ENCODE data around the gene GASK1A. TPM values are rescaled to one million over a fixed set of nuclear protein-coding genes. Genes with fewer than 3 reads are reported as not detected.
A peak's percentile ranks its signal among the peaks of the same experiment; 100 is the strongest.

The GASK1A gene
- total RNA-seq, 1 donor from 2014 or later: 5.9 TPM

DNA sequence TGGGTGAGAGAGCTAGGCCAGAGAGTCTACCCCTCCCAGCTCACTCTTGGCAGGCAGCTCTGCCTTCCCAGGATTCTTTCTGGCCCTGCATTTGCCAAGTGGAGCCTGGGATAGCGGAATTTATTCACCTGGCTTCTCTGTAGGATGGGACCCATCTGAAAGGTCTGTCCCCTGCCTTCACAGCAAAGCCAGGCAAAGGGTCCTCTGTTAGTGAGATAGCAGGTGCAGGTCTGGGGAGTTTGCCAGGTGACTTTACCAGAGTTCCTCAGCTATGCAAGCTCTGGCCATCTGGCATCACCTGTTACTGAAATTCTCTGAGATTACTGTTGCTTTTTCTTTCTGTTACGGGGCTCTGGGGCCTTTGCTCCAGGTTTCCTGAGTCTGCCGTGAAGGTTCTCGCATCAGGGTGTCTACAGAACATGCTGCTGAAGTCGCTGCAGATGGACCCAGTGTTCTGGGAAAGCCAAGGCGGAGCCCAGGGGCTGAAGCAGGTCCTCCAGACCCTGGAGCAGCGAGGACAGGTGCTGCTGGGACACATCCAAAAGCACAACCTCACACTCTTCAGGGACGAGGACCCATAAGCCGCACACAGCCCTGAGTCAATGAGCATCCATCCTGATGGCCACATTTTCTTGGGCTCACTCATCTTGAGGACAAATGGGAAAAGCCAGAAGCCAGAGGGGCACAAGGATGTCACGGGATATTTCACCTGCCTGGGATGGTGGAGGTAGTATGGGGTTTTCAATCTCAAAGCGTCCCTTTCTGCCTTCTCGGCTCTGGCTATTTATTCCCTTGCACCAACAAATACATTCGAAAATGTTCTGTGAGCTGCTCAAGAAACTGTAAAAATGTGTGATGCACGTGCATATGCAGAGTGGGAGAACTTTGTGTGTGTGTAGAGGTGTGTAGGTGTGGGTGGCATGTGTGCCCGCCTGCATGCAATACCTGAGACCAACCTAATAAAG, 77.0 kb downstream of the GASK1A start:
- H3K4me1 ChIP-seq: no peaks in the 10 kb centered on the region
- TF ChIP-seq, protein P1, sequence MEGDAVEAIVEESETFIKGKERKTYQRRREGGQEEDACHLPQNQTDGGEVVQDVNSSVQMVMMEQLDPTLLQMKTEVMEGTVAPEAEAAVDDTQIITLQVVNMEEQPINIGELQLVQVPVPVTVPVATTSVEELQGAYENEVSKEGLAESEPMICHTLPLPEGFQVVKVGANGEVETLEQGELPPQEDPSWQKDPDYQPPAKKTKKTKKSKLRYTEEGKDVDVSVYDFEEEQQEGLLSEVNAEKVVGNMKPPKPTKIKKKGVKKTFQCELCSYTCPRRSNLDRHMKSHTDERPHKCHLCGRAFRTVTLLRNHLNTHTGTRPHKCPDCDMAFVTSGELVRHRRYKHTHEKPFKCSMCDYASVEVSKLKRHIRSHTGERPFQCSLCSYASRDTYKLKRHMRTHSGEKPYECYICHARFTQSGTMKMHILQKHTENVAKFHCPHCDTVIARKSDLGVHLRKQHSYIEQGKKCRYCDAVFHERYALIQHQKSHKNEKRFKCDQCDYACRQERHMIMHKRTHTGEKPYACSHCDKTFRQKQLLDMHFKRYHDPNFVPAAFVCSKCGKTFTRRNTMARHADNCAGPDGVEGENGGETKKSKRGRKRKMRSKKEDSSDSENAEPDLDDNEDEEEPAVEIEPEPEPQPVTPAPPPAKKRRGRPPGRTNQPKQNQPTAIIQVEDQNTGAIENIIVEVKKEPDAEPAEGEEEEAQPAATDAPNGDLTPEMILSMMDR (IDR thresholded peaks at IDR 0.05): no peak
- H3K4me3 ChIP-seq: no peak overlapping the region
- H3K27me3 ChIP-seq (ENCODE audit: low read depth): no peaks in the 10 kb centered on the region
- H3K36me3 ChIP-seq: no peaks in the 10 kb centered on the region
- intact Hi-C loops (cut with DNase I): no loop called here
- no peak for DNase-seq
- ATAC-seq: no peak
- no peak overlapping the region for H3K27ac ChIP-seq
- H3K9me3 ChIP-seq: peaks cover 7% of the 10 kb centered on the region

DNA sequence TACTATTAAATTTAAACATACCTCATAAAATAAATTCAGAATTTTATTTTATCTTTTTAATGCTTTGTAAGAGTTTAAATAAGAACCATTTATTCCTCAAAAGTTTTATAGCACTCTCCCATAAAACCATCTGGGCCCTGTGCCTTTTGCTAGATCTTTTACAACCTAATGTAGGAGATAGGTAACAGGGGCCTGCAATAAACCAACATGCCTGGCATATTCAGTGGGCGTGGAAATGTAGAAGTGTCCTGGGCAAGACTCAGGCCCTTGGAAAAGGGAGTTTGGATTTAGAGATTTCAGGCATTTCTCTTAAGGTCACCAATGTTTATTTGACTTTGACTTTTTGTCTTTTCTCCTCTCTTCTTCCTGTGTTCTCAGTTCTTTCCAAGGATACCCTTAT, 80.3 kb downstream of the GASK1A start:
- ATAC-seq (no peak), DNase-seq (no peak)
- Histone ChIP-seq H3K4me3 (no peak overlapping the region), H3K4me1 (no peaks in the 10 kb centered on the region), H3K27me3 (ENCODE audit: low read depth) (no peaks in the 10 kb centered on the region), H3K9me3 (no peaks in the 10 kb centered on the region), H3K36me3 (no peaks in the 10 kb centered on the region), H3K27ac (no peak overlapping the region)
- intact Hi-C loops (cut with DNase I): no loop called here
- TF ChIP-seq, protein P1 (IDR thresholded peaks at IDR 0.05): no peak

DNA sequence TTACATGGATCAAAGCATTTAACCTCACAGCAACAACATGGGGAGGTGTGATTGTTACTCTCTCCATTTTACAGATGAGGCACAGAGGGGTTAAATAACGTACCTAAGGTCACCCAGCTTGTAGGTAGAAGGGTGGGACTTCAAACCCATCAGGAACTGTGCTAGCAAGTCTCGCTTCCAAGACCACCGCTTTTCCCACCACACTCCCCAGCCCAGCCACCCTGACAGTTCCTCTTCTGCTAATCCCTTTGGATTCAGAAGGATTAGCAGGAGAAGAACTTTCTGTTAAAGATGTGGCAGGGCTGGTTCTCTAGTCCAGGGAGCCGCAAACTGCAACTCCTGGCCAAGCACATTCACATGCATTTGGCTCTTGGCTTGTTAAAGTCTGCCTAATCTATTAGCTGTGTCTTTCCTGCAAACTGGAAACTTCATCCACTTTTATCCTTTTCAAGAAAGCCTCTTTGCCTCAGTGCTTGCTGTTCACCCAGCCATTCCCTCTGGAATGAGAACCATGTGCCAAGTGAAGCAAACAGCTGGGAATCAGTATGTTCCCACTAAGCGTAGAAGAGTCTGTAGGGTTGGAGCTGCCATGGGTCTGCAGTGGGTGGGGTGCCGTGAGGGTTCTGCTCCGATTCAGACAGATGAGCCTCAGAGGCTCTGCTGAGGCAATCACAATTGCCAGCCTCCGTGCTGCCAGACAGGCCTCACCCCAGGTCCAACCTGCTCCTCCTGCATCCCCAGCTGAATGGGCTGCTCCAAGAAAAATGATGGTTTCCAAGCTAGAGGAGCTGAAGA, 82.2 kb downstream of the GASK1A start:
- intact Hi-C loops (cut with DNase I): no loop called here
- H3K4me3 ChIP-seq: no peak overlapping the region
- no peak overlapping the region for H3K27ac ChIP-seq
- no peaks in the 10 kb centered on the region for H3K9me3 ChIP-seq
- TF ChIP-seq, protein P1 (IDR thresholded peaks at IDR 0.05): no peak
- H3K27me3 ChIP-seq (ENCODE audit: low read depth): no peaks in the 10 kb centered on the region
- H3K4me1 ChIP-seq: no peaks in the 10 kb centered on the region
- H3K36me3 ChIP-seq: no peaks in the 10 kb centered on the region
- DNase-seq: no peak
- ATAC-seq: peak in 1 of 2 donors; percentile 29

DNA sequence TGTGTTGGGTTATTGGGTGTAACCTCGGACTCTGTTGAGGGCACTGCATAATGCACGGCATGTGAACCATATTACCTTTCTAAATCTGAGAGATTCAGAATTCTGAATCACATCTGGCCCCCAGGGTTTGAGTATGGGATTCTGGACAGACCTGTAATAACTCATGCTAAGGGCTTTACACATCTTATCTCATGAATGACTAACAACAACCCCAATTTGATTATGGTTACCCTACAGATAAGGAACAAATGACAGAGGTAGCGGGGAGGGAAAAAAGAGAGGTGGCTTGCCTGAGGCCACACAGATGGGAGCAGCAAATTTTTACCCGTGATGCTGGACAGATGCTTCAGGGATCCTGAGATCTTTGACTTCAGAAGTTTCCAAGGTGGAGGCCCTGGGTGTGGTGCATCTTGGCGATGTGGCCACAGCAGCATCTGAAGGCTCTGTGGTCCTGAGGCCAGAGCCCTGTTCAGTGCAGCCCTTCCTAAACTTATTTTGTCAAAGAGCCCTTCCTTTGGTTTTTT, 83.0 kb downstream of the GASK1A start:
- Histone ChIP-seq H3K36me3 (no peaks in the 10 kb centered on the region), H3K27me3 (ENCODE audit: low read depth) (no peaks in the 10 kb centered on the region), H3K4me3 (no peak overlapping the region), H3K4me1 (no peaks in the 10 kb centered on the region), H3K27ac (no peak overlapping the region), H3K9me3 (no peaks in the 10 kb centered on the region)
- intact Hi-C loops (cut with DNase I): no loop called here
- DNase-seq (no peak), ATAC-seq (no peak)
- TF ChIP-seq, protein P1 (IDR thresholded peaks at IDR 0.05): no peak

DNA sequence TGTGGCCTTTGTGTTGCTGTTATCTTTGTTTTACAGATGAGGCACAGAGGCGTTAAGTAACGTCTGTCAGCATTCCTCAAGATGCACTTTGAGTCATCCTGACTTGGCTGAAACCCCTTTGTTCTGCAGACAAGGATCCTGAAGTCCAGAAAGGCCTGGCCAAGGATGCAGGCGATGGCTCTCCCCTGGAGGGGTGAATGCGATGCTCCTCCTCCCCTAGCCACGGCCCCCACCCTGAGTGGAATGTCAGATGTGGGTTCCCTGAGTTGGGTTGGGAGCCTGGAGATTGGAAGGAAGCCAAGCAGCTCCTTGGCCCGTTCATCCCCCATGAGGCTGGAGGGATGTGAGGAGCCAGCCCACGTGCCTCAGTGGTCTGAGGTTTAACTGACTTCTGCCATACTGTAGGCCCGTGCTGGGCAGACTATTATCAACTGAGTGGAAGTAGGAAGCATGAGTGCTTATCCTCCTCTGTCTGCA, 83.5 kb downstream of the GASK1A start:
- DNase-seq (no peak), ATAC-seq (peak in 1 of 2 donors; percentile 47)
- no peaks in the 10 kb centered on the region for H3K4me1 ChIP-seq
- TF ChIP-seq, protein P1 (IDR thresholded peaks at IDR 0.05): no peak
- H3K4me3 ChIP-seq: no peak overlapping the region
- no peaks in the 10 kb centered on the region for H3K36me3 ChIP-seq
- no peaks in the 10 kb centered on the region for H3K27me3 ChIP-seq (ENCODE audit: low read depth)
- no peaks in the 10 kb centered on the region for H3K9me3 ChIP-seq
- no peak overlapping the region for H3K27ac ChIP-seq
- intact Hi-C loops (cut with DNase I): no loop called here

Measured in lower lobe of right lung (tissue), 2 donors.